HepG2 (cell line): ENCODE data around the gene RHOBTB1.

ENCODE experiments used
- FOXK2 ChIP-seq: fragments of 450-650 bp; IDR thresholded peaks from 2 replicates; pipeline ENCODE4 v1.6.1; 2016
- JUN ChIP-seq: sonication (generic); formaldehyde crosslinking; IDR thresholded peaks from 2 replicates; pipeline ENCODE4 v1.4.0; 2020; ENCODE audit warnings: mild to moderate bottlenecking, missing genetic modification reagents
- POLR2A ChIP-seq, 2 experiments: IDR thresholded peaks; 2 replicates each; pipeline ENCODE4 v1.6.1; 2011; ENCODE audit warnings: low read depth in 2 of 2, low read length in 2 of 2, mild to moderate bottlenecking in 1 of 2, moderate library complexity in 1 of 2; ENCODE audit not compliant: insufficient read depth in 1 of 2
- ZNF766 ChIP-seq: sonication (generic); formaldehyde crosslinking; IDR thresholded peaks from 2 replicates; pipeline ENCODE4 v1.5.0; 2020; ENCODE audit warnings: missing genetic modification reagents, borderline replicate concordance
- TF ChIP-seq, protein P1 (sequence below): sonication (generic); formaldehyde crosslinking; IDR thresholded peaks from 2 replicates; pipeline ENCODE4 v1.4.0; 2020; ENCODE audit warnings: missing genetic modification reagents
- TF ChIP-seq, protein P2 (sequence below): sonication (generic); formaldehyde crosslinking; IDR thresholded peaks from 2 replicates; pipeline ENCODE4 v1.4.0; 2020; ENCODE audit warnings: mild to moderate bottlenecking, missing genetic modification reagents
- TF ChIP-seq, protein P3 (sequence below): IDR thresholded peaks from 2 replicates; pipeline ENCODE4 v1.6.1; 2012; ENCODE audit warnings: inconsistent platforms

DNA sequence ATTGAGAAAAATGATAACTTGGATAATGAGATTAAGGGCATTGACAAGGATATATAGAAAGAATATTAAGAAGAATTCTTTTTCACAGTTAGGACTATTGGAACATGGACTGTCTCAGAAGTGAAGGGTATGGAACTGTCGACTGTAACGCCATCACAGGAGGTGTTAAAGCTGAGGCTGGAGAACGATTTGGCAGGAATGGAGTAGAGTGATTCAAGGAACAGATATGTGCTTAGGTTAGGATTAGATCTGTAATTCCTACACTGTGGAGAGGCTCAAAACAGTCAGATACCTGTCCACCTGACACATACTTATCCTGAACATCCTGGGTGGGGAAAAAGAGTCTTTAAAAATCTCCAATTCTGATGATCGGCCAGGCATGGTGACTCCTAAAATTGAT is 30.9 kb downstream of the RHOBTB1 start:
- TF ChIP-seq ZNF766 (CRISPR knock-in tag) (no peak), FOXK2 (no peak), POLR2A (IDR thresholded peaks at IDR 0.05; ENCODE audit: insufficient read depth in 1 of 2, low read depth in 2 of 2, low read length in 2 of 2) (no peak), JUN (no peak)
- TF ChIP-seq, protein P1, sequence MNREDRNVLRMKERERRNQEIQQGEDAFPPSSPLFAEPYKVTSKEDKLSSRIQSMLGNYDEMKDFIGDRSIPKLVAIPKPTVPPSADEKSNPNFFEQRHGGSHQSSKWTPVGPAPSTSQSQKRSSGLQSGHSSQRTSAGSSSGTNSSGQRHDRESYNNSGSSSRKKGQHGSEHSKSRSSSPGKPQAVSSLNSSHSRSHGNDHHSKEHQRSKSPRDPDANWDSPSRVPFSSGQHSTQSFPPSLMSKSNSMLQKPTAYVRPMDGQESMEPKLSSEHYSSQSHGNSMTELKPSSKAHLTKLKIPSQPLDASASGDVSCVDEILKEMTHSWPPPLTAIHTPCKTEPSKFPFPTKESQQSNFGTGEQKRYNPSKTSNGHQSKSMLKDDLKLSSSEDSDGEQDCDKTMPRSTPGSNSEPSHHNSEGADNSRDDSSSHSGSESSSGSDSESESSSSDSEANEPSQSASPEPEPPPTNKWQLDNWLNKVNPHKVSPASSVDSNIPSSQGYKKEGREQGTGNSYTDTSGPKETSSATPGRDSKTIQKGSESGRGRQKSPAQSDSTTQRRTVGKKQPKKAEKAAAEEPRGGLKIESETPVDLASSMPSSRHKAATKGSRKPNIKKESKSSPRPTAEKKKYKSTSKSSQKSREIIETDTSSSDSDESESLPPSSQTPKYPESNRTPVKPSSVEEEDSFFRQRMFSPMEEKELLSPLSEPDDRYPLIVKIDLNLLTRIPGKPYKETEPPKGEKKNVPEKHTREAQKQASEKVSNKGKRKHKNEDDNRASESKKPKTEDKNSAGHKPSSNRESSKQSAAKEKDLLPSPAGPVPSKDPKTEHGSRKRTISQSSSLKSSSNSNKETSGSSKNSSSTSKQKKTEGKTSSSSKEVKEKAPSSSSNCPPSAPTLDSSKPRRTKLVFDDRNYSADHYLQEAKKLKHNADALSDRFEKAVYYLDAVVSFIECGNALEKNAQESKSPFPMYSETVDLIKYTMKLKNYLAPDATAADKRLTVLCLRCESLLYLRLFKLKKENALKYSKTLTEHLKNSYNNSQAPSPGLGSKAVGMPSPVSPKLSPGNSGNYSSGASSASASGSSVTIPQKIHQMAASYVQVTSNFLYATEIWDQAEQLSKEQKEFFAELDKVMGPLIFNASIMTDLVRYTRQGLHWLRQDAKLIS, result no peak
- TF ChIP-seq, protein P2, sequence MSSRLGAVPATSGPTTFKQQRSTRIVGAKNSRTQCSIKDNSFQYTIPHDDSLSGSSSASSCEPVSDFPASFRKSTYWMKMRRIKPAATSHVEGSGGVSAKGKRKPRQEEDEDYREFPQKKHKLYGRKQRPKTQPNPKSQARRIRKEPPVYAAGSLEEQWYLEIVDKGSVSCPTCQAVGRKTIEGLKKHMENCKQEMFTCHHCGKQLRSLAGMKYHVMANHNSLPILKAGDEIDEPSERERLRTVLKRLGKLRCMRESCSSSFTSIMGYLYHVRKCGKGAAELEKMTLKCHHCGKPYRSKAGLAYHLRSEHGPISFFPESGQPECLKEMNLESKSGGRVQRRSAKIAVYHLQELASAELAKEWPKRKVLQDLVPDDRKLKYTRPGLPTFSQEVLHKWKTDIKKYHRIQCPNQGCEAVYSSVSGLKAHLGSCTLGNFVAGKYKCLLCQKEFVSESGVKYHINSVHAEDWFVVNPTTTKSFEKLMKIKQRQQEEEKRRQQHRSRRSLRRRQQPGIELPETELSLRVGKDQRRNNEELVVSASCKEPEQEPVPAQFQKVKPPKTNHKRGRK, result no peak
- TF ChIP-seq, protein P3, sequence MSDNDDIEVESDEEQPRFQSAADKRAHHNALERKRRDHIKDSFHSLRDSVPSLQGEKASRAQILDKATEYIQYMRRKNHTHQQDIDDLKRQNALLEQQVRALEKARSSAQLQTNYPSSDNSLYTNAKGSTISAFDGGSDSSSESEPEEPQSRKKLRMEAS, result no peak
